ENCODE measurements around the gene RAD51B.

Gene RAD51B

DNA sequence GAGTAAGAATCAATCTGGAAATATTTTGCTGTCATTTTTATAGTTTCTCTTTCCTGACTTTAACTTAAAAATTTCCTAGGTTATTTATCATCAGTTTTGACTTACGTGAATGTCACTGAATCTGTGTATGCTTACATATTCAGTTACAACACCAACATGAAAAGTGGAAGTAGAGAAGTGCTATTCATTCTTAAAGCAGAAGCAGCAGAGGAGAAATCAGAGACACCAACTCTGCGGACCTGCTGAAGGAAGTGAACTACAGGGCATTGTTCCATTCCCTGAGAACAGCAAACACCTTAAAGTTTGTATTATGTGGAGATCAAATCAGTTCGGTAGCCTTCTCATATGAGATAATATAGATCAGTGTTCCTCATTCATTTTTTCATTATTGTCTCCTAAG is 34.1 kb downstream of the RAD51B start:
- TF ChIP-seq CTCF (IDR thresholded peaks at IDR 0.05; ENCODE audit: insufficient read depth, missing control alignments): no peak
- FAIRE-seq (no peak), DNase-seq (ENCODE audit: insufficient read length, low spot score) (no peak)

- no peak for DNase-seq (ENCODE audit: insufficient read length, low spot score)
- FAIRE-seq: no peak
- TF ChIP-seq CTCF (IDR thresholded peaks at IDR 0.05; ENCODE audit: insufficient read depth, missing control alignments): no peak
Measured at GRCh38 chr14:67856827-67857226, 37.2 kb downstream of the RAD51B start.

DNA sequence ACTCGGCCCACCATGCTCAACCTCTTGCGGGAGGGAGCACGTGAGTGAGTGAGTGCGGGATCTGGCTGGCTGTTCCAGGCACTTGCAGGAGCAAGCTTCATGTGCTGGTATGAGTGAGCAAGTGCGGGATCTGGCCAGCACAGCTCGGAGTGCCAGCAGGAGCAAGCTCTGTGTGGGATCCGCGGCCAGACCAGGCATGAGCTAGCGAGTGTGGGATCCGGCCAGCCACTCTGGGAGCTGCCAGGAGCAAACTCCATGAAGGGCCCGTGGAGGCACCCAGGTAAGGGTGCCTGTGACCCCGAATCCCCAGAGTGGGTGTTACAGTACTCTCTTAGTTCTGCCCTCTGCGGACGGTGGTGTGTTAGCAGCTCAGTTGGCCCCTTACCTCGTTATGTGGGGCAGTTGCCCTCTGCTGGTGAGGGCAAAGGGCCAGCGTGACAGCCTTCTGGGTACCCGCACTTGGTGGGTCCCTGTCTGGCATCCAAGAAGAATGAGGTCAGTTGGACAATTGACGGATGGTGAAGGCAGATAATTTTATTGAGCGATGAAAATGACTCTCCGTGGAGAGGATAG is 38.3 kb downstream of the RAD51B start:
- FAIRE-seq (no peak), DNase-seq (ENCODE audit: insufficient read length, low spot score) (no peak)
- no peak for TF ChIP-seq CTCF (IDR thresholded peaks at IDR 0.05; ENCODE audit: insufficient read depth, missing control alignments)

- TF ChIP-seq CTCF (IDR thresholded peaks at IDR 0.05; ENCODE audit: insufficient read depth, missing control alignments): no peak
- FAIRE-seq: no peak
- no peak for DNase-seq (ENCODE audit: insufficient read length, low spot score)
Measured at GRCh38 chr14:67859169-67859749, 39.7 kb downstream of the RAD51B start.

- FAIRE-seq: no peak
- DNase-seq (ENCODE audit: insufficient read length, low spot score): no peak
- no peak for TF ChIP-seq CTCF (IDR thresholded peaks at IDR 0.05; ENCODE audit: insufficient read depth, missing control alignments)
Measured at GRCh38 chr14:67863223-67863622, 43.6 kb downstream of the RAD51B start.

GRCh38 chr14:67875175-67876006 is 55.8 kb downstream of the RAD51B start:
- FAIRE-seq (no peak), DNase-seq (ENCODE audit: insufficient read length, low spot score) (no peak)

More at GRCh38 chr14:67875175-67876006, 55.8 kb downstream of the RAD51B start:
- no peak for TF ChIP-seq CTCF (IDR thresholded peaks at IDR 0.05; ENCODE audit: insufficient read depth, missing control alignments)
